ENCODE measurements around the gene MT1G.

DNA sequence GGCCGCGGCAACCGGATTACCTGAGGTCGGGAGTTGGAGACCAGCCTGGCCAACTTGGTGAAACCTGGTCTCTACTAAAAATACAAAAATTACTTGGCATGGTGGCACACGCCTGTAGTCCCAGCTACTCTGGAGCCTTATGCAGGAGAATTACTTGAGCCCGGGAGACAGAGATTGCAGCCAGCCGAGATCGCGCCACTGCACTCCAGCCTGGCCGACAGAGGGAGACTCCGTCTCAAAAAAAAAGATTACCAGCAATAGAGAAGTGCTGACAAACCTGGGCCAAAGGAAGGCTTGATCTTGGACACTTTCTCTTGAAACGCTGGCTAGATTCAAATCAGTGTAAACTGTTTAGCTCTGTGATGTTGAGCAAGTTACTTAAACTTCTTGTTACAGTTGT lies 6.1 kb upstream of the MT1G start:
- TF ChIP-seq, protein P1, sequence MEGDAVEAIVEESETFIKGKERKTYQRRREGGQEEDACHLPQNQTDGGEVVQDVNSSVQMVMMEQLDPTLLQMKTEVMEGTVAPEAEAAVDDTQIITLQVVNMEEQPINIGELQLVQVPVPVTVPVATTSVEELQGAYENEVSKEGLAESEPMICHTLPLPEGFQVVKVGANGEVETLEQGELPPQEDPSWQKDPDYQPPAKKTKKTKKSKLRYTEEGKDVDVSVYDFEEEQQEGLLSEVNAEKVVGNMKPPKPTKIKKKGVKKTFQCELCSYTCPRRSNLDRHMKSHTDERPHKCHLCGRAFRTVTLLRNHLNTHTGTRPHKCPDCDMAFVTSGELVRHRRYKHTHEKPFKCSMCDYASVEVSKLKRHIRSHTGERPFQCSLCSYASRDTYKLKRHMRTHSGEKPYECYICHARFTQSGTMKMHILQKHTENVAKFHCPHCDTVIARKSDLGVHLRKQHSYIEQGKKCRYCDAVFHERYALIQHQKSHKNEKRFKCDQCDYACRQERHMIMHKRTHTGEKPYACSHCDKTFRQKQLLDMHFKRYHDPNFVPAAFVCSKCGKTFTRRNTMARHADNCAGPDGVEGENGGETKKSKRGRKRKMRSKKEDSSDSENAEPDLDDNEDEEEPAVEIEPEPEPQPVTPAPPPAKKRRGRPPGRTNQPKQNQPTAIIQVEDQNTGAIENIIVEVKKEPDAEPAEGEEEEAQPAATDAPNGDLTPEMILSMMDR (IDR thresholded peaks at IDR 0.05), result peak in 2 of 3 experiments; percentile 31 to 48
- TF ChIP-seq POLR2A (IDR thresholded peaks at IDR 0.05), result no peak

Data from testis (tissue), 2 donors.